Tracheal epithelial cell (primary cell): ENCODE data around the gene FHL1. TPM values are rescaled to one million over a fixed set of nuclear protein-coding genes. Genes with fewer than 3 reads are reported as not detected.

Experiments used
- total RNA-seq: library from RNA; depleted of rRNA; stranded (reverse); fragments of >200 nt; gene quantifications from 2 replicates; pipeline ENCODE4 v1.2.1, GENCODE V29; 2014

FHL1 gene
- 43.9 and 46.5 TPM in 2 replicates for total RNA-seq

DNA sequence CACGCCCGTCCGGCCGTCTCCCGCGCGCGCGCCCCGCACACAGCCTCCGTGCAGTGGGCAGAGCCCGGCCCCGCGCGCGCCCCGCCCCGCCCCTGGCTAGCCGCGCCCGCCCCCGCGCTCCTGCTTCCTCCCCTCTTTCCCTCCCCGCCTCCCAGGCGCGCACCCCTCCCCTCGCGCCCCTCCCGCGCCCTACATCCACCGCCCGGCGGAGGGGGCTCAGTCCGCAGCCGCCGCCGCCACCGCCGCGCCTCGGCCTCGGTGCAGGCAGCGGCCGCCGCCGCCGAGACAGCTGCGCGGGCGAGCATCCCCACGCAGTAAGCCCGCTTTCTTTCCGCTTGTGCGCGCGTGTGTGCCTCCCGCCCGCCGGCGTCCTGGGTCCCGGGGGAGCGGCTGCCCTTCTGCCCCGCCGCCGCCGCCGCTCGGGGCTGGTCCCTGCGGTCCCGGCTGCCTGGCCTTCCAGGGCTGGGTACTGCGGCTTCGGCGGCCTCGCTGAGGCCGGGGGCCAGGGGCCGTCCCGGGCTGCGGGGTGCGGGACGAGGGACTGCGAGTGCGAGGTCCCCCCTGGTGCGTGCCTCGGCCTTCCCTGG, at the start of gene FHL1:
Gene FHL1 (plus strand): TSS at position 219 of the 587 bp plus-strand sequence.

DNA sequence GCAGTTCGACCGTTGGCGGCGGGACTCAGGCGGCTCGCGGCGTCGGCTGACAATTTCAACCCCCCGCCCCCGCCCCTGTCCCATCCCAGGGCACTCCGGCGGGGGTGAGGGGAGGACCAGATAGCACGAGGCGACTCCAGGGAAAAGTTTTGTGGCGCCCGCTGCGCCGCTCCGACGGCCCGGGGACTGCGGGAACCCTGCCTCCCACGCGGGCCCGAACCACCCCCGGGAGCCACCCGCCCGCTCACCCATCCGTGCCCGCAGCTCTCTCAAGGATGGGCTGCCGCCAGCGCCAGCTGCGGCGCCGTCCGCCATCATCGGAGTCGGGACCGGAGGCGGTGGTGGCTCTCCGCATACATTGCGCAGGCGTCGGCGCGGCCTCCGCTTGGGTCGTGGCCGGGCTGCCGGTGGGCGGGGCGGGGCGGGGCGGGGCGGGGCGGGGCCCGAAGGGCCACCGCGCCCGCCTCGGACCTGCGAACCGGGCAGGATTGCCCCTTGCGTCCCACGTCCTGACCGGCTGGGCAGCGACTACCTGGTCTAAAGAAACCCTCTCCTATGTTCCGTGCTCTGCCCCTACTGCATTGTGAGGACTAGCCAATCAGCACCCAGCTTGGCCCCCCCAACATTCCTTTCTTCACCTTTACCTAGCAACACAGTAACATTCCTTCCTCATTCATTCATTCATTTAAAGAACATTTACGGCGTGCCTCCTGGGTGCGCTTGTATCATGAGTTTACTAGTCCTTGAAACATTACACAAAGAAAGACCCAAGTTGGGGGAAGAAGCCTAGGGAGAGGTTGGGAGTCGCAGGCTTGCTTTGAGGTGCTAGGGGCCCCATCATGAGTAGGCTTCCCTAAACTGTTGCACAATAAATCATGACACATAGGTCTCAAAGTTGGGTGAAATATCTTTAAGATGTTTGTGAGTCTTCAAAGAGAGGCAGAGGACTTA, 104.0 kb downstream of the FHL1 start, which contains the start of gene MAP7D3:
Gene MAP7D3 (minus strand): TSS at position 360 of the 951 bp plus-strand sequence. CDS start 42 bp downstream, at position 318.

Other genes starting within 250 kb of the FHL1 start
- gene MMGT1, start 173.5 kb upstream of the FHL1 start, total RNA-seq, result 9.4 and 13.9 TPM in 2 replicates
- gene SLC9A6, start 162.1 kb upstream of the FHL1 start, total RNA-seq, result 15.2 and 19.6 TPM in 2 replicates
- gene MAP7D3, start 103.9 kb downstream of the FHL1 start, total RNA-seq, result 3.2 and 6.5 TPM in 2 replicates
- gene ADGRG4, start 153.4 kb downstream of the FHL1 start, total RNA-seq, result not detected in 2 replicates